Prostate gland (tissue), 2 donors: Measurements from ENCODE around the gene ARHGEF40. TPM values are rescaled to one million over a fixed set of nuclear protein-coding genes. Genes with fewer than 3 reads are reported as not detected.

Experiments used
- DNase-seq: peaks from one replicate; pipeline ENCODE4 v3.0.0-alpha.2; 2019; ENCODE audit warnings: low spot score
- H3K27ac ChIP-seq, 2 donors: fragments of 200-600 bp; sonication (generic); 2 replicates each; pipeline ENCODE4 v1.5.1; 2017 to 2019
- H3K27me3 ChIP-seq: fragments of 200-600 bp; sonication (generic); replicated peaks from 2 replicates; pipeline ENCODE4 v1.5.1; 2019; ENCODE audit not compliant: insufficient read depth
- H3K36me3 ChIP-seq, 2 donors: fragments of 200-600 bp; sonication (generic); 1 replicate in 1 of 2; 2 replicates in 1 of 2; pipeline versions ENCODE4 v1.5.1 to v1.8.1; 2017 to 2019
- H3K4me1 ChIP-seq: fragments of 200-600 bp; sonication (generic); replicated peaks from 2 replicates; pipeline ENCODE4 v1.5.1; 2019
- H3K4me3 ChIP-seq, 2 donors: fragments of 200-600 bp; sonication (generic); 2 replicates each; pipeline ENCODE4 v1.5.1; 2017 to 2019
- H3K9me3 ChIP-seq: fragments of 200-600 bp; sonication (generic); 2 replicates; pipeline ENCODE4 v1.5.1; 2017
- POLR2A ChIP-seq: fragments of 450-650 bp; IDR thresholded peaks from one replicate; pipeline ENCODE4 v1.6.1; 2016; ENCODE audit warnings: antibody characterized with exemption, mild to moderate bottlenecking
- POLR2AphosphoS5 ChIP-seq: sonication (generic); formaldehyde crosslinking; IDR thresholded peaks from one replicate; pipeline ENCODE4 v1.6.1; 2017; ENCODE audit warnings: antibody characterized with exemption
- WGBS: methylation state at CpG from one replicate; pipeline ENCODE4 v1.1.5; 2018; 5-methylcytosine and 5-hydroxymethylcytosine counted together
- intact Hi-C: fragments of 100-400 bp; cut with DNase I; formaldehyde crosslinking; loops from one replicate; pipeline ENCODE4 v1.14.2; 2022
- total RNA-seq, 2 donors: library from RNA; depleted of rRNA; stranded (reverse); fragments of >200 nt; gene quantifications; one replicate each; pipeline ENCODE4 v1.1.0, GENCODE V29; 2016
- TF ChIP-seq, protein P1 (sequence below), 4 experiments: fragments of 200-600 bp in 2 of 4; fragments of 450-650 bp in 2 of 4; sonication (generic) in 2 of 4; IDR thresholded peaks; 1 replicate in 3 of 4; 2 replicates in 1 of 4; pipeline ENCODE4 v1.5.1; 2016 to 2019; ENCODE audit warnings: antibody characterized with exemption in 4 of 4, mild to moderate bottlenecking in 2 of 4, moderate library complexity in 2 of 4

Gene ARHGEF40
- total RNA-seq, 2 donors from 2014 or later = 12.4 to 37.7 TPM

DNA sequence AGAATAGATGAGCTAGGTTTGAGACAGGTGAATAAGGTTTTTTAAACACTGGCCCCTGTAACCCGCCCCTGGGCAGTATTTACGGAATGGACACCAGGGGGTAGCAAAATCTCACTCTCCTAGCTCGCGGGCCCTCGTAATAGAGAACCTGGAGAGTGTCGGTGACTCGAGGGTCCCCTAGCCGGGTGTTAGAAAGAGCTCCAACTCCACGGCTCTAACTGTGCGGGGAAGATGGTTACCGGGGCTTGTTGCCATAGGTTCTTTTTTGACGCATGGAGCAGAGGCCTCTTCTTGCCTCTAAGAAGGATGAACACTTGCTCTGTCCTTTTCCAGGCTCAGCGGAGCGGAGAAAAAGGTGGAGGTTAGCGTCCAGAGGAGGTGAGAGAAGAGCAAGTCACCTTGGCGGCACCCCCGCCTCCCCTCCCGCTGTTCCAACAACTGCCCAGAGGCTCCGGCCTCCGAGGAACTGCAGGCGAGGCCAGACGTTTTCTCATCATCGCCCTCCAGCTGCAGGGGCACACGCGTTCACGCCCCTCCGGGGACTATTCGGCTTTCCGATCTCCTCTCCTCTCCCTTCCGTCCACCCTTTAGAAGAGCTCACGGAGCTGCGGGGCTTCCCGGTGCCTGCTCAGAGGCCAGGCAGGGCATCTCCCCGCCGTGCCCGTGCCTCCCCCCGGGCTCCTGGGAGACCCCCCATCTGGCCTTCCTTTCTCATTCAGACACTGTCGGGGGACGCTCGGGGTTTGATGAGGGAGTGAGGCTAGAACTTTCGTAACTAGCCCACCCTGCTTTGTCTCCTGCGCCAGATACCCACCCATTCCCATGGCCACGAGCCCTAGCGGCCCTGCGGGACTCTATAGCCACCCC, 1.4 kb upstream of the ARHGEF40 start:
- peak; percentile 43 for DNase-seq
- TF ChIP-seq POLR2AphosphoS5 = no peak
- TF ChIP-seq, protein P1, sequence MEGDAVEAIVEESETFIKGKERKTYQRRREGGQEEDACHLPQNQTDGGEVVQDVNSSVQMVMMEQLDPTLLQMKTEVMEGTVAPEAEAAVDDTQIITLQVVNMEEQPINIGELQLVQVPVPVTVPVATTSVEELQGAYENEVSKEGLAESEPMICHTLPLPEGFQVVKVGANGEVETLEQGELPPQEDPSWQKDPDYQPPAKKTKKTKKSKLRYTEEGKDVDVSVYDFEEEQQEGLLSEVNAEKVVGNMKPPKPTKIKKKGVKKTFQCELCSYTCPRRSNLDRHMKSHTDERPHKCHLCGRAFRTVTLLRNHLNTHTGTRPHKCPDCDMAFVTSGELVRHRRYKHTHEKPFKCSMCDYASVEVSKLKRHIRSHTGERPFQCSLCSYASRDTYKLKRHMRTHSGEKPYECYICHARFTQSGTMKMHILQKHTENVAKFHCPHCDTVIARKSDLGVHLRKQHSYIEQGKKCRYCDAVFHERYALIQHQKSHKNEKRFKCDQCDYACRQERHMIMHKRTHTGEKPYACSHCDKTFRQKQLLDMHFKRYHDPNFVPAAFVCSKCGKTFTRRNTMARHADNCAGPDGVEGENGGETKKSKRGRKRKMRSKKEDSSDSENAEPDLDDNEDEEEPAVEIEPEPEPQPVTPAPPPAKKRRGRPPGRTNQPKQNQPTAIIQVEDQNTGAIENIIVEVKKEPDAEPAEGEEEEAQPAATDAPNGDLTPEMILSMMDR (IDR thresholded peaks at IDR 0.05) = peak; percentile 33 to 74 (median 58)
- Histone ChIP-seq H3K36me3 (no peaks in the 10 kb centered on the region), H3K4me1 (peaks cover 15% of the 10 kb centered on the region), H3K27me3 (no peaks in the 10 kb centered on the region), H3K9me3 (no peaks in the 10 kb centered on the region), H3K27ac (peak overlapping the region; percentile 77 to 79), H3K4me3 (peak overlapping the region; percentile 51 to 62)
- intact Hi-C loops = loop anchor here (2.0 kb wide), 1 partner anchor 24 kb away; no protein-coding TSS in a partner anchor
- WGBS = 12% methylated on average over 45 of the region's 45 CpGs

DNA sequence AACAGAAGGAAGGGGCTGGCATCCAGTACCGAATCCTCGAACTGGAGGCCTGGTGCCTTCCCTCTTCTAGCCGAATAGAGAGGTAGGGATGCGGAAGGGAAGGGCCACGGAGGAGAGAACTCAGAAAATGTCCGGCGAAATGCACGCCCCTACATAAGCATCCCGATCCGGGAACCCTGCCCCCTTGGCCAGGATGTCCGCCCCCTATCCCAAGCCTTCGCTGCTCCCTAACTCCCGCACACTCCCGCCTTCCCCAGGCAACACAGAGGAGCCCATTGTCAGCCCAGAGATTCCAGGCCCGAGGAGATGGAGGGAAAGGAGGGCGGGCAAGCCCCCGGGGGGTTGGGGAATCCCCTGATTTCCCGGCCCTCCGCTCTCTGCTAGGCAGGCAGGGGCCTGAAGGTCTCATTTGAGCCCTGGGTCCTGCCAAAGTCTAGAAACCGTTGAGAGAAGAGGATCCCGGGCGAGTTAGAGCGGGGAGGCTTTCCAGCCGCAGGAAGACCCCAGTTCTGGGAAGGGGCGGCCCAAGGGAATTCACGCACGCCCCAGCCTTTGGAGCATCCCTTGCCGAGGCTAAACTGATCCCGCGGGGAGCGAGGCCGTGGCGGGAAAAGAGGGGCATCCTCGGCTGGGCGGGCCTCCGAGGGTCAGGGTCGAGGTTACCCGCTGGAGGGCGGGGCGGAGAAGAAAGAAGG, 569 bp upstream of the ARHGEF40 start:
- peaks cover 15% of the 10 kb centered on the region for H3K4me1 ChIP-seq
- H3K4me3 ChIP-seq = peak overlapping the region; percentile 51 to 62
- intact Hi-C loops = loop anchor here (2.0 kb wide), 2 partner anchors 23 to 35 kb away; no protein-coding TSS in a partner anchor
- no peak for DNase-seq
- WGBS = under 1% methylated on average over 40 of the region's 40 CpGs
- no peaks in the 10 kb centered on the region for H3K27me3 ChIP-seq
- peak overlapping the region; percentile 77 to 79 for H3K27ac ChIP-seq
- TF ChIP-seq POLR2AphosphoS5 (no peak), POLR2A (no peak)
- TF ChIP-seq, protein P1 (IDR thresholded peaks at IDR 0.05) = no peak
- H3K9me3 ChIP-seq = no peaks in the 10 kb centered on the region
- H3K36me3 ChIP-seq = no peaks in the 10 kb centered on the region

DNA sequence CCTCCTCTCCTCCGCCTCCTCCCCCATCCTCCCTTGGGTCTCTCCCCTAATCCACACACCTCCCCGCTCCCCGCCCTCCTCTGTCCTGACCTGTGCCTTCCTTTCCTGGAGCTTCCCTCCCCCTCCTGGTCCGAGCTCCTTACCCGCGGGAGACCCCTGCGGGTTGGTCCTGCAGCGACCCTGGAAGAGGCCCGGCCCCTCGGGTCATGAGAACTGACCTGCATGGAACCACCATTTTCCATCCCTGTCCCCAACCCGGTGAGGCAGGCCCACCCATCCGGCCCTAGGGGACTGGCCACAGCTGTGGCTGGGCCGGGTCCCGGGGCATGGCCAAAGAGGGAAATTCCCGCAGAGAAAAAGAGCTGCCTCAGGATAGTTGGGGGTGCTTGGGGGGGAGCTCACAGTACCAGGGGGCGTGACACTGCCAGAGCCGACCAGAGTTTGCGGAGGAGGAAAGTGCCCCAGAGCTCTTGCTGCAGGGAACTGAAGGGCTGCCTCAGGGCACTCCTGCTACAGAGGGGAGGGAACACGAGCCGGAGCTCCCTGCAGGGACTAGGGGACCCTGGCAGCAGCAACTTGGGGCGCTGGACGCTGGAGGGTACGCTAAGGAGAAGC, 613 bp downstream of the ARHGEF40 start:
- H3K4me1 ChIP-seq = peaks cover 15% of the 10 kb centered on the region
- WGBS = under 1% methylated on average over 23 of the region's 23 CpGs
- TF ChIP-seq POLR2AphosphoS5 = no peak
- DNase-seq = no peak
- no peaks in the 10 kb centered on the region for H3K9me3 ChIP-seq
- no peaks in the 10 kb centered on the region for H3K36me3 ChIP-seq
- H3K27me3 ChIP-seq = no peaks in the 10 kb centered on the region
- peak overlapping the region; percentile 77 to 79 for H3K27ac ChIP-seq
- H3K4me3 ChIP-seq = peak overlapping the region; percentile 51 to 62
- intact Hi-C loops = loop anchor here (2.0 kb wide), 1 partner anchor 34 kb away; no protein-coding TSS in a partner anchor

DNA sequence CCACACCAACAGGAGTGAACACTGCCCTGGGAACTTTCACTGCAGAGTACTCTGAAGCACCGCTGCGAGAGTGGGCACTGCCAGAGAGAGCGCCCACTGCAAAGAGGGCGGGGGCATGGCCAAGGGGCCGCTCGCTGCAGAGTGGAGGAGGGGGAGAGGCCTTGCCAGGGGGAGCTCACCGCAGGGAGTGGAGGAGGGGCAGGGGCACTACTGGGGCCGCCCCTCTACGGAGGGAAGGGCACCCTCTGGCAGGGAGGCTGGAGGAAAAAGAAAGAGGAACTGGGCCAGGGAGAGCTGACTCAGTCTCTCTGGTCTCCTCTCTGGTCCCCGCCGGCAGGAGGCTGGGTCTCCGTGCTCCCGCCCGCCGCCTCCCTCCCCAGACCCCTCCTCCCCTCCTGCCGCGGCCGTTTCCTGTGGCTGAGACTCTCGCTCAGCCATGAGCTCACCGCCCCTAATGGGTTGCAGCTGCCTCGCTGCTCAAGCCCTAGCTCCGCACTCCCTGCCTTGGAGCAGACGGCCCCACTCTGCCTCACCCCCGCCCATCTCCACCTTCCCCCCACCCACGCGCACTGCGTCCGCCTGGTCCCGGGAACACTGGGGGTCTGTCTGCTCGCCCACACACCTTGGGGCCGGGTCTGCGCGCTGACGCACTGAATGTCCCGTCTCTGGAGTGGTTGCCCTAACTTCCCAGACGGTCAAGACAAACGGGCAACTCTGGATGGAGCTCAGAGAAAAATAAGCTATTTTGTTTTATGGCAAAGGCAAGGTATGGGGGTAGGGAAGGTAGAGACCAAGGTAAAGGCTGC, 1.3 kb downstream of the ARHGEF40 start:
- intact Hi-C loops = loop anchor here (2.0 kb wide), 1 partner anchor 33 kb away; no protein-coding TSS in a partner anchor
- TF ChIP-seq, protein P1 (IDR thresholded peaks at IDR 0.05) = peak in 1 of 4 experiments; percentile 4
- TF ChIP-seq POLR2A = no peak
- H3K4me3 ChIP-seq = peak overlapping the region; percentile 51 to 62
- peak overlapping the region; percentile 77 to 79 for H3K27ac ChIP-seq
- WGBS = 2% methylated on average over 37 of the region's 37 CpGs
- H3K36me3 ChIP-seq = no peaks in the 10 kb centered on the region
- H3K4me1 ChIP-seq = peaks cover 15% of the 10 kb centered on the region
- peak; percentile 48 for DNase-seq
- H3K27me3 ChIP-seq = no peaks in the 10 kb centered on the region
- H3K9me3 ChIP-seq = no peaks in the 10 kb centered on the region
